ENCODE measurements around the gene DLGAP4.

GRCh38 chr20:36368869-36369268, 62.7 kb downstream of the DLGAP4 start:
- TF ChIP-seq POLR2A (IDR thresholded peaks at IDR 0.05): no peak
- no peak for TF ChIP-seq CTCF (IDR thresholded peaks at IDR 0.05)
- TF ChIP-seq POLR2AphosphoS5 (IDR thresholded peaks at IDR 0.05): no peak
- TF ChIP-seq EP300 (IDR thresholded peaks at IDR 0.05; ENCODE audit: low read depth): no peak
